SH-SY5Y (cell line): Measurements from ENCODE around the gene PAWR.

Experiments used
- GATA2 ChIP-seq: IDR thresholded peaks from 2 replicates; pipeline ENCODE4 v1.6.1; 2011; ENCODE audit warnings: mild to moderate bottlenecking, low read depth, low read length
- GATA3 ChIP-seq: IDR thresholded peaks from 2 replicates; pipeline ENCODE4 v1.6.1; 2011; ENCODE audit warnings: low read depth, mild to moderate bottlenecking, low read length, moderate library complexity

DNA sequence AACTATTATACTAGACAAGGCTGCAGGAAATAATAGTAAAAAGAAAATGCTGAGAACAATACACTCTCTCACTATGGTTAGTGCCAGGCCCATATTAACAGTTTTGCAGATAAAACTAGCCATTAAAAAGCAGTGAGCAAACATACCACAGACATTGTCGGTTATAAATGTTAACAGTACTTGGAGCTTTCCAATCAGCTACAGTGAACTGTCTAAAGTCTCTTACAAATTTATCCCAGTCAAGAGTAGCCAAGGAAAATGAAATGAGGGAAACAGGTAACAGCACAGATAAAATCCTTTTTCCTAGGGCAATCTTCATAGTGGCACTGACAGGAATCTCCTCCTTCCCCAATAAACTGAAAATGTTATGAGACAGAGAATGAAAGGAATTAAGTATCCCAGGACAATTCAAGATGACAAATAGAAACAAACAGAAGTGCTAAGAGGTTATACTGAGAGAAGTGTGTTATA, 30.8 kb downstream of the PAWR start:
- TF ChIP-seq GATA2 (no peak), GATA3 (no peak)
